HG03175 (cell line): ENCODE results near the gene CLUH.
A peak's percentile ranks its signal among the peaks of the same experiment; 100 is the strongest.

Experiments
- ATAC-seq: cut with Tn5 transposase; IDR thresholded peaks from one replicate; pipeline ENCODE4 v1.9.1; 2021; ENCODE audit warnings: mild to moderate bottlenecking, moderate library complexity; ENCODE audit not compliant: unreplicated experiment

Gene CLUH

GRCh38 chr17:2718150-2718938 is 6.8 kb upstream of the CLUH start:
- ATAC-seq, result no peak

- ATAC-seq, result no peak
Measured at GRCh38 chr17:2716649-2717048, 5.1 kb upstream of the CLUH start.

- ATAC-seq, result no peak
Measured at GRCh38 chr17:2713881-2714280, 2.3 kb upstream of the CLUH start.

GRCh38 chr17:2712300-2713043 is 908 bp upstream of the CLUH start:
- ATAC-seq, result no peak

GRCh38 chr17:2710803-2711607 is 559 bp downstream of the CLUH start:
- peak; percentile 11 for ATAC-seq

- no peak for ATAC-seq
Measured at GRCh38 chr17:2710071-2710802, 1.3 kb downstream of the CLUH start.

GRCh38 chr17:2709183-2709661 is 2.3 kb downstream of the CLUH start:
- peak; percentile 39 for ATAC-seq

GRCh38 chr17:2708585-2709182 is 2.9 kb downstream of the CLUH start:
- ATAC-seq, result no peak

- ATAC-seq, result no peak
Measured at GRCh38 chr17:2707721-2708584, 3.6 kb downstream of the CLUH start.

- no peak for ATAC-seq
Measured at GRCh38 chr17:2706911-2707510, 4.6 kb downstream of the CLUH start.

- ATAC-seq, result no peak
Measured at GRCh38 chr17:2705888-2706795, 5.4 kb downstream of the CLUH start.

GRCh38 chr17:2705263-2705662 is 6.3 kb downstream of the CLUH start:
- ATAC-seq, result no peak

- no peak for ATAC-seq
Measured at GRCh38 chr17:2704890-2705248, 6.7 kb downstream of the CLUH start.

GRCh38 chr17:2704031-2704889 is 7.3 kb downstream of the CLUH start:
- ATAC-seq, result no peak

- no peak for ATAC-seq
Measured at GRCh38 chr17:2703606-2704005, 8.0 kb downstream of the CLUH start.

GRCh38 chr17:2703181-2703580 is 8.4 kb downstream of the CLUH start:
- no peak for ATAC-seq
